Endothelial cell of umbilical vein (primary cell): ENCODE data around the gene MYH9. TPM values are rescaled to one million over a fixed set of nuclear protein-coding genes. Genes with fewer than 3 reads are reported as not detected.

ENCODE experiments used
- BruUV-seq: library from RNA; stranded (reverse); fragments of 400-500 nt; replicated peaks from 2 replicates; lab custom pipeline; 2021; lab: Mats Ljungman, UMichigan
- CTCF ChIA-PET: fragments of 300-600, 350-600 bp; sonication (Branson Sonifier 250); formaldehyde crosslinking; loops from one replicate; lab custom pipeline; 2021; ENCODE audit warnings: antibody characterized with exemption, inconsistent platforms; lab: Charles Lee
- POLR2A ChIA-PET: fragments of 300-600, 350-600 bp; sonication (Branson Sonifier 250); formaldehyde crosslinking; loops from one replicate; lab custom pipeline; 2021; ENCODE audit warnings: antibody characterized with exemption, inconsistent platforms; lab: Charles Lee
- DNase-seq: peaks from one replicate; pipeline ENCODE4 v3.0.0-alpha.2; 2011; ENCODE audit warnings: low read depth, low spot score
- FAIRE-seq: peaks from 2 replicates; lab custom pipeline; 2011; peaks lifted over from hg19 to GRCh38; lab: Jason Lieb, UNC
- H2AFZ ChIP-seq: 2 replicates; pipeline ENCODE4 v1.6.0; 2012; ENCODE audit warnings: low read depth, low read length, control low read depth, inconsistent platforms
- H3K27ac ChIP-seq: 2 replicates; pipeline ENCODE4 v1.5.1; 2011; ENCODE audit warnings: low read depth, mild to moderate bottlenecking, control low read depth, low read length, moderate library complexity; ENCODE audit not compliant: insufficient read depth
- H3K27me3 ChIP-seq, 2 experiments: 2 replicates each; pipeline versions ENCODE4 v1.6.0 to v1.6.1; 2011; ENCODE audit warnings: low read length in 2 of 2, mixed read lengths in 1 of 2; ENCODE audit not compliant: control insufficient read depth in 2 of 2, insufficient read depth in 2 of 2
- H3K36me3 ChIP-seq, 2 experiments: 2 replicates in 1 of 2; 3 replicates in 1 of 2; pipeline ENCODE4 v1.5.1; 2011; ENCODE audit warnings: low read length in 2 of 2, mild to moderate bottlenecking in 1 of 2, moderate library complexity in 1 of 2; ENCODE audit not compliant: control insufficient read depth in 2 of 2, insufficient read depth in 2 of 2; ENCODE audit errors: extremely low read depth in 1 of 2
- H3K4me1 ChIP-seq: 3 replicates; pipeline ENCODE4 v1.5.1; 2011; ENCODE audit warnings: mild to moderate bottlenecking, low read length; ENCODE audit not compliant: control insufficient read depth, insufficient read depth; ENCODE audit errors: extremely low read depth
- H3K4me2 ChIP-seq: 2 replicates; pipeline ENCODE4 v1.6.1; 2011; ENCODE audit warnings: low read length, control low read depth, mixed read lengths; ENCODE audit not compliant: insufficient read depth
- H3K4me3 ChIP-seq, 3 experiments: fragments of 200-600 bp in 1 of 3; sonication (generic), shearing (Covaris generic) in 1 of 3; replicated peaks in 1 of 3; 2 replicates each; pipeline ENCODE4 v1.5.1; 2011 to 2016; ENCODE audit warnings: control low read depth in 3 of 3, low read length in 3 of 3, mild to moderate bottlenecking in 2 of 3, inconsistent platforms in 1 of 3, low read depth in 1 of 3, moderate library complexity in 1 of 3; ENCODE audit not compliant: insufficient read depth in 1 of 3
- H3K79me2 ChIP-seq: 2 replicates; pipeline ENCODE4 v1.6.0; 2012; ENCODE audit warnings: low read length, inconsistent platforms; ENCODE audit not compliant: control insufficient read depth, insufficient read depth
- H3K9ac ChIP-seq: replicated peaks from 2 replicates; pipeline ENCODE3; 2011; ENCODE audit warnings: low read length, control low read depth; ENCODE audit not compliant: insufficient read depth; ENCODE audit errors: extremely low read depth
- H3K9me1 ChIP-seq: replicated peaks from 3 replicates; pipeline ENCODE4 v1.6.0; 2011; ENCODE audit warnings: mild to moderate bottlenecking, low read length; ENCODE audit not compliant: control insufficient read depth, insufficient read depth; ENCODE audit errors: extremely low read depth
- H3K9me3 ChIP-seq: replicated peaks from 2 replicates; pipeline ENCODE4 v1.5.1; 2012; ENCODE audit warnings: low read length, inconsistent platforms; ENCODE audit not compliant: control insufficient read depth, insufficient read depth
- H4K20me1 ChIP-seq: replicated peaks from 2 replicates; pipeline ENCODE3; 2011; ENCODE audit warnings: mild to moderate bottlenecking, low read length; ENCODE audit not compliant: control insufficient read depth, insufficient read depth; ENCODE audit errors: extremely low read depth
- CTCF ChIP-seq, 2 donors: IDR thresholded peaks; 1 replicate in 1 of 2; 2 replicates in 1 of 2; pipeline ENCODE4 v1.5.1; 2011; ENCODE audit warnings: low read length in 2 of 2, mild to moderate bottlenecking in 2 of 2, moderate library complexity in 2 of 2, control low read depth in 1 of 2, inconsistent platforms in 1 of 2, low read depth in 1 of 2; ENCODE audit not compliant: insufficient read depth in 1 of 2; ENCODE audit errors: extremely low read depth in 1 of 2
- EZH2 ChIP-seq: IDR thresholded peaks from 2 replicates; pipeline ENCODE4 v1.6.1; 2012; ENCODE audit warnings: borderline replicate concordance, low read depth, mild to moderate bottlenecking, moderate library complexity, low read length, inconsistent platforms; ENCODE audit not compliant: severe bottlenecking
- FOS ChIP-seq: IDR thresholded peaks from 2 replicates; pipeline ENCODE4 v1.6.1; 2011; ENCODE audit warnings: mild to moderate bottlenecking, low read length, moderate library complexity, borderline replicate concordance; ENCODE audit not compliant: insufficient read depth
- GATA2 ChIP-seq: IDR thresholded peaks from 2 replicates; pipeline ENCODE4 v1.7.0; 2011; ENCODE audit warnings: low read depth, mild to moderate bottlenecking, moderate library complexity, mixed read lengths, low read length; ENCODE audit not compliant: insufficient read length, insufficient read depth
- JUN ChIP-seq: IDR thresholded peaks from 2 replicates; pipeline ENCODE4 v1.6.1; 2011; ENCODE audit warnings: borderline replicate concordance, low read depth; ENCODE audit not compliant: insufficient read length, insufficient read depth
- MAX ChIP-seq: IDR thresholded peaks from 2 replicates; pipeline ENCODE4 v1.6.1; 2011; ENCODE audit not compliant: insufficient read depth, insufficient read length
- MYC ChIP-seq: IDR thresholded peaks from one replicate; pipeline ENCODE4 v1.6.1; 2011; ENCODE audit warnings: mild to moderate bottlenecking, low read depth, low read length
- POLR2A ChIP-seq: IDR thresholded peaks from 2 replicates; pipeline ENCODE4 v1.6.1; 2012; ENCODE audit warnings: low read depth, mild to moderate bottlenecking, control low read depth, low read length
- POLR2AphosphoS5 ChIP-seq: IDR thresholded peaks from 2 replicates; pipeline ENCODE4 v1.6.1; 2012; ENCODE audit warnings: low read depth, mild to moderate bottlenecking, control low read depth, low read length, moderate library complexity; ENCODE audit not compliant: insufficient read depth
- dilution Hi-C: fragments of 300-500 bp; cut with MboI; formaldehyde crosslinking; loops from one replicate; pipeline ENCODE4 v1.15.0; 2019; ENCODE audit warnings: low sequenced_read_pairs; ENCODE audit not compliant: extremely low pct_ligation_motif_present
- intact Hi-C: fragments of 100-400 bp; cut with micrococcal nuclease; formaldehyde crosslinking; loops from one replicate; pipeline ENCODE4 v1.10.0; 2022
- polyA plus RNA-seq, 4 experiments: library from polyadenylated mRNA; depleted of rRNA in 3 of 4; stranded (reverse) in 3 of 4; unstranded in 1 of 4; fragments of >200 nt; gene quantifications; 2 replicates each; pipeline versions ENCODE4 v1.2.1 to v1.2.3, GENCODE V29; 2011 to 2012; ENCODE audit warnings: missing spikeins in 1 of 4
- total RNA-seq: library from RNA; stranded (reverse); gene quantifications from 2 replicates; pipeline ENCODE4 v1.2.3, GENCODE V29; 2021

The MYH9 gene
- total and polyA plus RNA-seq, 2 donors (not counting 3 experiments of a cell fraction or from before 2014, with no cell fraction given) = 188 to 1,413 TPM

- intact Hi-C loops (loop anchor here (1.0 kb wide), 6 partner anchors 13 to 137 kb away; no protein-coding TSS in a partner anchor), dilution Hi-C loops (no loop called here)
- peaks cover 74% of the 10 kb centered on the region for H3K79me2 ChIP-seq
- no peaks in the 10 kb centered on the region for H3K27me3 ChIP-seq
- no peak overlapping the region for H3K4me3 ChIP-seq
- H3K9ac ChIP-seq = peak overlapping the region; percentile 88
- H3K36me3 ChIP-seq = peaks cover 25 to 43% of the 10 kb centered on the region in 2 experiments
- no peak overlapping the region for H2AFZ ChIP-seq
- H4K20me1 ChIP-seq = no peaks in the 10 kb centered on the region
- H3K27ac ChIP-seq = peak overlapping the region; percentile 99
- H3K4me2 ChIP-seq = no peak overlapping the region
- TSS peak; percentile 53 for BruUV-seq
- peak; percentile 76 for FAIRE-seq
- H3K4me1 ChIP-seq = peaks cover 97% of the 10 kb centered on the region
- CTCF ChIA-PET = interaction anchor here (1.0 to 1.3 kb wide), 4 partner anchors 27 to 158 kb away, joined by 4 to 8 read pairs (median 6); no protein-coding TSS in a partner anchor
- TF ChIP-seq EZH2 (no peak), FOS (peak; percentile 68), GATA2 (no peak), POLR2AphosphoS5 (no peak), JUN (peak; percentile 63), POLR2A (peak; percentile 14), MAX (peak; percentile 85), MYC (peak; percentile 85), CTCF (IDR thresholded peaks at IDR 0.05; ENCODE audit: extremely low read depth in 1 of 2, insufficient read depth in 1 of 2, low read depth in 1 of 2, low read length in 2 of 2) (no peak)
- DNase-seq = peak; percentile 84
- POLR2A ChIA-PET = interaction anchor here (1.0 to 2.5 kb wide), 8 partner anchors 9 to 153 kb away, joined by 3 to 12 read pairs (median 4); partner anchors contain the start of gene MYH9
- H3K9me1 ChIP-seq = no peaks in the 10 kb centered on the region
- H3K9me3 ChIP-seq = no peaks in the 10 kb centered on the region
Measured at GRCh38 chr22:36328635-36329253, 59.0 kb downstream of the MYH9 start.
